ENCODE data around the gene FCRL5.

DNA sequence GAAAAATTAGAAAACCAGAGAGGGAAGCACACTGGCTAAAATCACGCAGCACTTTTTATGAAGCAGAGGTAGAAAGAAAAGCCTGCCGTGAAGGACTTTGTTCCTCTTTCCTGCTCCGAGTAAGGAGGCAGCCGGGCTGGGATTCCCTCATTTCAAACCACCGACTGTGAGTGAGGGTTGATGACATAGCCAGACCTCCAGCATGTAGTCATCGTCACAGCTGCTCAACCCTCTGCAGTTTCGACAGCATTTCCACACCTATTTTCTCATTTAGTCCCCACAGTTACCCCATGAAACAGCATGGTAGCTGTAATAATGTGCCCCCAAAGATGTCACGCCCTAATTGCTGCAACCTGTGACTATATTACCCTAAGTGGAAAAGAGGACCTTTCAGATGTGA lies 35.3 kb downstream of the FCRL5 start:
- TF ChIP-seq, protein P1, sequence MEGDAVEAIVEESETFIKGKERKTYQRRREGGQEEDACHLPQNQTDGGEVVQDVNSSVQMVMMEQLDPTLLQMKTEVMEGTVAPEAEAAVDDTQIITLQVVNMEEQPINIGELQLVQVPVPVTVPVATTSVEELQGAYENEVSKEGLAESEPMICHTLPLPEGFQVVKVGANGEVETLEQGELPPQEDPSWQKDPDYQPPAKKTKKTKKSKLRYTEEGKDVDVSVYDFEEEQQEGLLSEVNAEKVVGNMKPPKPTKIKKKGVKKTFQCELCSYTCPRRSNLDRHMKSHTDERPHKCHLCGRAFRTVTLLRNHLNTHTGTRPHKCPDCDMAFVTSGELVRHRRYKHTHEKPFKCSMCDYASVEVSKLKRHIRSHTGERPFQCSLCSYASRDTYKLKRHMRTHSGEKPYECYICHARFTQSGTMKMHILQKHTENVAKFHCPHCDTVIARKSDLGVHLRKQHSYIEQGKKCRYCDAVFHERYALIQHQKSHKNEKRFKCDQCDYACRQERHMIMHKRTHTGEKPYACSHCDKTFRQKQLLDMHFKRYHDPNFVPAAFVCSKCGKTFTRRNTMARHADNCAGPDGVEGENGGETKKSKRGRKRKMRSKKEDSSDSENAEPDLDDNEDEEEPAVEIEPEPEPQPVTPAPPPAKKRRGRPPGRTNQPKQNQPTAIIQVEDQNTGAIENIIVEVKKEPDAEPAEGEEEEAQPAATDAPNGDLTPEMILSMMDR (IDR thresholded peaks at IDR 0.05) = no peak
- TF ChIP-seq JUNB (IDR thresholded peaks at IDR 0.05) = no peak
- no peak for TF ChIP-seq ZC3H11A (IDR thresholded peaks at IDR 0.05)
- TF ChIP-seq POLR2A (IDR thresholded peaks at IDR 0.05; ENCODE audit: low read length) = no peak
- no peak for TF ChIP-seq RFX5 (IDR thresholded peaks at IDR 0.05)
- TF ChIP-seq ESRRA (IDR thresholded peaks at IDR 0.05; ENCODE audit: borderline replicate concordance, low read length) = no peak
- no peak for TF ChIP-seq MAZ (IDR thresholded peaks at IDR 0.05; ENCODE audit: borderline replicate concordance, low read depth, low read length)
- TF ChIP-seq, protein P2, sequence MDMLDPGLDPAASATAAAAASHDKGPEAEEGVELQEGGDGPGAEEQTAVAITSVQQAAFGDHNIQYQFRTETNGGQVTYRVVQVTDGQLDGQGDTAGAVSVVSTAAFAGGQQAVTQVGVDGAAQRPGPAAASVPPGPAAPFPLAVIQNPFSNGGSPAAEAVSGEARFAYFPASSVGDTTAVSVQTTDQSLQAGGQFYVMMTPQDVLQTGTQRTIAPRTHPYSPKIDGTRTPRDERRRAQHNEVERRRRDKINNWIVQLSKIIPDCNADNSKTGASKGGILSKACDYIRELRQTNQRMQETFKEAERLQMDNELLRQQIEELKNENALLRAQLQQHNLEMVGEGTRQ (IDR thresholded peaks at IDR 0.05) = no peak
- no peak for TF ChIP-seq JUN (IDR thresholded peaks at IDR 0.05)
- no peak for TF ChIP-seq MYC (IDR thresholded peaks at IDR 0.05; ENCODE audit: borderline replicate concordance, low read length)
- no peak for TF ChIP-seq POLR2AphosphoS2 (conservative IDR thresholded peaks at IDR 0.05; ENCODE audit: low read length)
